MM.1S (cell line): ENCODE results near the gene EIF3F.

Experiments
- DNase-seq: peaks from one replicate; pipeline ENCODE4 v3.0.0-alpha.2; 2015
- H2AFZ ChIP-seq: fragments of 300-600 bp; sonication (generic); 2 replicates; pipeline ENCODE4 v1.6.0; 2016; ENCODE audit warnings: antibody characterized with exemption, low read length
- H3F3A ChIP-seq: fragments of 300-600 bp; sonication (generic); 2 replicates; pipeline ENCODE4 v1.6.1; 2016; ENCODE audit warnings: mild to moderate bottlenecking, antibody characterized with exemption, low read length, moderate library complexity, mixed read lengths; ENCODE audit not compliant: insufficient read depth
- H3K27ac ChIP-seq: fragments of 300-600 bp; sonication (generic); 2 replicates; pipeline ENCODE4 v1.5.1; 2016; ENCODE audit warnings: mild to moderate bottlenecking, low read length
- H3K27me3 ChIP-seq: fragments of 300-600 bp; sonication (generic); replicated peaks from 2 replicates; pipeline ENCODE4 v1.6.0; 2016; ENCODE audit warnings: low read length; ENCODE audit not compliant: insufficient read depth
- H3K36me3 ChIP-seq: fragments of 300-600 bp; sonication (generic); replicated peaks from 2 replicates; pipeline ENCODE4 v1.6.1; 2016; ENCODE audit warnings: mild to moderate bottlenecking, low read length, mixed read lengths; ENCODE audit not compliant: insufficient read depth
- H3K4me1 ChIP-seq: fragments of 300-600 bp; sonication (generic); 2 replicates; pipeline ENCODE4 v1.6.1; 2016; ENCODE audit warnings: low read length, mixed read lengths
- H3K4me2 ChIP-seq: fragments of 300-600 bp; sonication (generic); 2 replicates; pipeline ENCODE4 v1.6.0; 2016; ENCODE audit warnings: low read depth, low read length
- H3K4me3 ChIP-seq: fragments of 300-600 bp; sonication (generic); 2 replicates; pipeline ENCODE4 v1.5.1; 2016; ENCODE audit warnings: low read length, mixed read lengths
- H3K79me2 ChIP-seq: fragments of 300-600 bp; sonication (generic); 2 replicates; pipeline ENCODE4 v1.6.1; 2016; ENCODE audit warnings: mixed run types, low read length, mixed read lengths
- H3K9ac ChIP-seq: fragments of 300-600 bp; sonication (generic); 2 replicates; pipeline ENCODE4 v1.6.1; 2016; ENCODE audit warnings: low read length, mixed read lengths
- H3K9me2 ChIP-seq: fragments of 300-600 bp; sonication (generic); replicated peaks from 2 replicates; pipeline ENCODE4 v1.6.1; 2016; ENCODE audit warnings: mild to moderate bottlenecking, low read length, mixed read lengths; ENCODE audit not compliant: insufficient read depth
- H3K9me3 ChIP-seq: fragments of 300-600 bp; sonication (generic); replicated peaks from 2 replicates; pipeline ENCODE4 v1.6.1; 2016; ENCODE audit warnings: mild to moderate bottlenecking, low read length, mixed read lengths; ENCODE audit not compliant: insufficient read depth
- H4K20me1 ChIP-seq: fragments of 300-600 bp; sonication (generic); 2 replicates; pipeline ENCODE4 v1.6.1; 2016; ENCODE audit warnings: mild to moderate bottlenecking, low read length, moderate library complexity, mixed read lengths; ENCODE audit not compliant: insufficient read depth
- CTCF ChIP-seq: fragments of 300-600 bp; sonication (generic); IDR thresholded peaks from 2 replicates; pipeline ENCODE4 v1.5.1; 2016; ENCODE audit warnings: antibody characterized with exemption, low read length, mixed read lengths
- EZH2 ChIP-seq: fragments of 300-600 bp; sonication (generic); optimal IDR thresholded peaks from 2 replicates; pipeline ENCODE3; 2017; ENCODE audit warnings: low read depth, mild to moderate bottlenecking, antibody characterized with exemption, low read length, mixed read lengths
- EZH2phosphoT487 ChIP-seq: fragments of 300-600 bp; sonication (generic); IDR thresholded peaks from 2 replicates; pipeline ENCODE4 v1.6.1; 2018; ENCODE audit warnings: antibody characterized with exemption, low read length

Gene EIF3F

DNA sequence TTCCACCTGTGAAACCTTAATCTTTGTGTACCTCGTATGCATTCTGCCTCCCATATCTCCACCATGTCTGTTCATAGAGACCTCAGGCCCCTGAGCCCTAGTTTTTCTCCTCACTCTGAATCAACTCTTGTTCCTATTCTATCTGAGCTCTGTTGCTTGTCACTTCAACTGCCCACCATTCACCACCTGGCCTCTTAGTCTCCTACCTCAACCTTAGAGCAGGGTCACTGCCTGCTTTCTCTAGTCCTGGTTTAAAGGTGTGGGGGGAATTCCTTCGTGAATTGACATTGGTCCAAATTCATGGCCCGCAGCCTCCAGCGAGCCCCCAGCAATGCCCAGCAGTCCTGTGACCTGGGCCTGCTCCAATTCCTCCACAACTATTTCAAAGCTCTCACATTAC, 54.4 kb downstream of the EIF3F start:
- TF ChIP-seq CTCF (no peak), EZH2 (no peak), EZH2phosphoT487 (no peak)
- H2AFZ ChIP-seq, result no peak overlapping the region
- H3K27me3 ChIP-seq, result no peaks in the 10 kb centered on the region
- H3K36me3 ChIP-seq, result no peaks in the 10 kb centered on the region
- no peaks in the 10 kb centered on the region for H3K9me2 ChIP-seq
- no peaks in the 10 kb centered on the region for H3K4me1 ChIP-seq
- no peak overlapping the region for H3K4me2 ChIP-seq
- no peak overlapping the region for H3K9ac ChIP-seq
- no peaks in the 10 kb centered on the region for H3K9me3 ChIP-seq
- H3F3A ChIP-seq, result no peaks in the 10 kb centered on the region
- no peaks in the 10 kb centered on the region for H3K79me2 ChIP-seq
- H4K20me1 ChIP-seq, result no peaks in the 10 kb centered on the region
- no peak overlapping the region for H3K4me3 ChIP-seq
- DNase-seq, result no peak
- no peak overlapping the region for H3K27ac ChIP-seq

GRCh38 chr11:8043756-8044155, 56.6 kb downstream of the EIF3F start:
- H3K9me2 ChIP-seq, result no peaks in the 10 kb centered on the region

DNA sequence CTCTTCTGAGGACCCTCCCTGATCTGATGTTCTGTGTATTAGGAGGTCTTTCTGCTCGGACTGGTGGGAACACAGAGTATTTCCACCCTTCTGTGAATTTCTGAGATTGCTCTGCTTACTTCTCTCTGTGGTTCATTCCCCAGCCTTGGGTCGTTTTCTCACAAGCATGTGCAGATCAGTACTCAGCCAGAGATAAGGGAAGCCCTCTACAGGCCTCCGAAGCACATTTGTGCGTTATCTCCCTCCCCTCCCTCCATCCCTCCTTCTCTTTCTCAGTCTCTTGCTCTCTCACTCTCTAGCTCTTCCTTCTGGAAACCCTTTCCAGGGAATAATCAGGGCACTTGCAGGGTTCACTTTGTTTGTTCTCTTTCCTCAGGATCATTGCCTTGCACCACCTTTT, 58.7 kb downstream of the EIF3F start:
- H3F3A ChIP-seq, result no peaks in the 10 kb centered on the region
- no peaks in the 10 kb centered on the region for H4K20me1 ChIP-seq
- no peaks in the 10 kb centered on the region for H3K4me1 ChIP-seq
- H2AFZ ChIP-seq, result no peak overlapping the region
- H3K79me2 ChIP-seq, result no peaks in the 10 kb centered on the region
- no peak overlapping the region for H3K27ac ChIP-seq
- no peaks in the 10 kb centered on the region for H3K27me3 ChIP-seq
- H3K9me3 ChIP-seq, result no peaks in the 10 kb centered on the region
- no peak overlapping the region for H3K4me3 ChIP-seq
- no peaks in the 10 kb centered on the region for H3K9me2 ChIP-seq
- no peak overlapping the region for H3K4me2 ChIP-seq
- H3K9ac ChIP-seq, result no peak overlapping the region
- H3K36me3 ChIP-seq, result no peaks in the 10 kb centered on the region
- DNase-seq, result no peak
- no peak for TF ChIP-seq EZH2
- TF ChIP-seq EZH2phosphoT487, result no peak

More at GRCh38 chr11:8043756-8044155, 56.6 kb downstream of the EIF3F start:
- Histone ChIP-seq H3K27ac (no peak overlapping the region), H3K36me3 (no peaks in the 10 kb centered on the region), H3K9ac (no peak overlapping the region), H3K27me3 (no peaks in the 10 kb centered on the region), H3K4me3 (no peak overlapping the region), H4K20me1 (no peaks in the 10 kb centered on the region), H3K4me2 (no peak overlapping the region), H2AFZ (no peak overlapping the region), H3K4me1 (no peaks in the 10 kb centered on the region), H3K79me2 (no peaks in the 10 kb centered on the region), H3K9me3 (no peaks in the 10 kb centered on the region), H3F3A (no peaks in the 10 kb centered on the region)
- no peak for TF ChIP-seq CTCF
- TF ChIP-seq EZH2phosphoT487, result no peak
- no peak for TF ChIP-seq EZH2
- DNase-seq, result no peak

DNA sequence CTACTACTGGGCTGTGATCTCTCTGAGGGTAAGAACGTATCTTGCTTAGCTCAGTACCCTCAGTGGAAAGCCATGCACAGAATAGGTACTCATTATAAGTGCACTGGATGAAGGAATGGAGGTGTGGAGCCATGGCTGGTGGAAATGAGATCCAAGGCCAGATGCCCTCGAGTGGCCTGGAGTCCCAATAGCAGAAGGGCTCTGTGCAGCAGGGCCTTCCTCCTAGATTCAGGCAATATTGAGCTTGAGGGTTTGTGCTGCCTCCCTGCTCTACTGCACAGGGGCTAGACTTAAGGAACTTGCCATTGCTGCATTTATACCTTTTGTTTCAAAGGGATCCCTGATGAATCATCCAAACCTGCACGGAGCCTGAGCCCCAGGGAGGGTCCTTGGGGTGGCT, 60.2 kb downstream of the EIF3F start:
- Histone ChIP-seq H3K9me2 (no peaks in the 10 kb centered on the region), H3K4me1 (no peaks in the 10 kb centered on the region), H3K79me2 (no peaks in the 10 kb centered on the region), H3F3A (no peaks in the 10 kb centered on the region), H3K27me3 (no peaks in the 10 kb centered on the region), H3K4me2 (no peak overlapping the region), H3K27ac (no peak overlapping the region), H3K36me3 (no peaks in the 10 kb centered on the region), H3K4me3 (no peak overlapping the region), H3K9me3 (no peaks in the 10 kb centered on the region), H4K20me1 (no peaks in the 10 kb centered on the region), H2AFZ (no peak overlapping the region), H3K9ac (no peak overlapping the region)
- no peak for TF ChIP-seq CTCF
- TF ChIP-seq EZH2, result no peak
- no peak for TF ChIP-seq EZH2phosphoT487
- no peak for DNase-seq
